GM15510 (cell line): ENCODE data around the gene VPS41.

ENCODE experiments used
- POLR2A ChIP-seq: IDR thresholded peaks from 3 replicates; pipeline ENCODE4 v1.6.1; 2011; ENCODE audit warnings: borderline replicate concordance; ENCODE audit not compliant: insufficient read length; ENCODE audit errors: extremely low read depth

The VPS41 gene

DNA sequence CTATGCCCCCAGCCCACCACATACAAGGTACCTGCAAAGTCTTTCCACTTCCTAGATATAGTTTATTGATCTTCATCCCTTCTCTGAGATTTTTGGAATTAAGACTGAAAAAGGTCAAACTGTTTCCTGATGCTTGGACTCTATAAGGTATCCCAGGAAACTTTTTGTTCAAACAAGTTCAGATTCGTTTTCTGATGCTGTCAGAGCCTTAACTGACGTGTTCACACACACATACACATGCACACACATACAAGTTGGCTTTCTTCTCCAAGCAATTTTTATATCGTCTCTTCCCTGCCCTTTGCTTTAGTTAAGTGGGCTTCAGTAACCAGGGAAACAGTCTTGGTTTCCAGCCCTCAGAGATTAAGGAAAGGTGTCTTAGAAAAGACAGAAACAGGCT lies 11.7 kb upstream of the VPS41 start:
- no peak for TF ChIP-seq POLR2A

- no peak for TF ChIP-seq POLR2A
Observed at GRCh38 chr7:38916396-38916795, 7.4 kb upstream of the VPS41 start.

GRCh38 chr7:38909870-38910269 lies 879 bp upstream of the VPS41 start:
- no peak for TF ChIP-seq POLR2A

DNA sequence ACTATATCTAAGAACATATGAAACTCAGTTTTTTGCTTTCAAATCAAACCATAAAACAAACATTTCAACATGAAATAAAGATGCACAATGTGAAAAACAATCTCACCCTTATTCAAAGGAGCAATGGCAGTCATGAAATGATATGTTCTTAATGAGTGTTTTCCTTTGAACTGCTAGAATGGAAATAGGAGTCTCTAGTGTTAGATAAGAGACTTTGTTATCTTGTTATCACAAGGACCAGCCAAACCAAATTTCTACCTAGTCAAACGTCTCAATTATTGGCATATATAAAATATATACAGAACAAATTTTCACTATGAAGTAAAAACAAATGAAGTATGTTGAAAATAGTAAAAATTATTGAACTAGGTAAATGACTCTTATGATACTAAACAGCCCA lies 1.2 kb downstream of the VPS41 start:
- no peak for TF ChIP-seq POLR2A

GRCh38 chr7:38907066-38907465 lies 1.9 kb downstream of the VPS41 start:
- no peak for TF ChIP-seq POLR2A

DNA sequence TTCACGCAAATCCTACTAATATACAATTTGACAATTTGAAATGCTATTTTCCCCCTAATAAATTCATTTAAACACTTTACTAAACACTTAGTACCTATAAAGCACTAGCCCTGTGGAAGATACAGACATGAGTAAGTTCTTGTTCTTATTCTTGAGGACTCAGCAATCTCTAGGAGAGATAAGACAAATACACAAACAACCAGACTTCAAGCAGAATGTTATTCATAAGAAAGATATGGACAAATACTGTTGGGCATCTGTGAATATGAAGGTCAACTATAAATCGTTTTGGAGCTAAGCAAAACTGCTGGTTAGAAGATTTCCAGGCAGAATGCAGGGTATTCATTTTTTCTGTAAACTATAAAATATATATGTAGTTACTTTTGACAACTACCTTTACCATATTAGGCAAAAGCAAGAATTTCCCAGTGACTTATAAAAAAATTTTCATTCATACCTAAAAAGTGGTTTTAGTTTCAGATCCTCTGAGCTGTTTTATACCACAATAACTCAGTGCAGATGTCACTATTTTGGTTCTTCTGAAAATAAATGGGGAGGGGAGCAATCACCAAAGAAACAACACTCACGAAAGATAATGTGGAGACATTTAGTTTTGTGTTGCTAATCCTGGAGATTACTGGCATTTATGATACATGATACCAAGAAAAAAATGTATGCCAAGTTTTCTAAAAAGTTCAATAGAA lies 3.8 kb downstream of the VPS41 start:
- TF ChIP-seq POLR2A = no peak

GRCh38 chr7:38903057-38903456 lies 5.9 kb downstream of the VPS41 start:
- TF ChIP-seq POLR2A = no peak

GRCh38 chr7:38902449-38902848 lies 6.5 kb downstream of the VPS41 start:
- TF ChIP-seq POLR2A = no peak

- TF ChIP-seq POLR2A = no peak
Observed at GRCh38 chr7:38893061-38893460, 15.9 kb downstream of the VPS41 start.

DNA sequence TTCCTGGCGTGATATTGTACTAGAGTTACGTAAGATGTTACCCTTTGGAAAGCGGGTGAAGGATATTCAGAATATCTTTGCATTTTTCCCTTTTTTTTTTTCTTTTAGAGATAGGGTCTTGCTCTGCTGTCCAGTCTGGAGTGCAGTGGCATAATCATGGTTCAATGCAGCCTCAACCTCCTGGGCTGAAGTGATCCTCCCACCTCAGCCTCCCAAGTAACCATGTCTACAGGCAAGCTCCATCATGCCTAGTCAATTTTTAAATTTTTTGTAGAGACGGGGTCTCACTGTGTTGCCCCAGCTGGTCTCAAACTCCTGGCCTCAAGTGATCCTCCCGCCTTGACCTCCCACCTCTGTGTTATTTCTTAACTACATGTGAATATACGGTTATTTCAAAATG lies 18.4 kb downstream of the VPS41 start:
- TF ChIP-seq POLR2A = no peak

GRCh38 chr7:38889872-38890432 lies 19.0 kb downstream of the VPS41 start:
- no peak for TF ChIP-seq POLR2A

DNA sequence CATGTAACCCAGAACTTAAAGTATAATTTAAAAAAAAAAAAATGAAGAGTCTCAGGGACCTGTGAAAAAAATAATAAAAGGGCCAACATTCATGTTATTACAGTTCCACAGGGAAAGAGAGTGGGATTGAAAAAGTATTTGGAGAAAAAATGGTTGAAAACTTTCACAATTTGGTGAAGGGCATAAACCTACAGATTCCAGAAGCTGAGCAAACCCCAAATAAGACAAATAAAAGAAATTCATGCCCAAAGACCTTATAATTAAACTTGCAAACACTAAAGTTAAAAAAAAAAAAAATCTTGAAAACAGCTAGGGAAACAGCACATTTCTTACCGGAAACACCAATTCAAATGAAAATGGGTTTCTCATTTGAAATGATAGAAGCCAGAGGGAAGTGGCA lies 19.9 kb downstream of the VPS41 start:
- TF ChIP-seq POLR2A = no peak

- no peak for TF ChIP-seq POLR2A
Observed at GRCh38 chr7:38886265-38886664, 22.7 kb downstream of the VPS41 start.

DNA sequence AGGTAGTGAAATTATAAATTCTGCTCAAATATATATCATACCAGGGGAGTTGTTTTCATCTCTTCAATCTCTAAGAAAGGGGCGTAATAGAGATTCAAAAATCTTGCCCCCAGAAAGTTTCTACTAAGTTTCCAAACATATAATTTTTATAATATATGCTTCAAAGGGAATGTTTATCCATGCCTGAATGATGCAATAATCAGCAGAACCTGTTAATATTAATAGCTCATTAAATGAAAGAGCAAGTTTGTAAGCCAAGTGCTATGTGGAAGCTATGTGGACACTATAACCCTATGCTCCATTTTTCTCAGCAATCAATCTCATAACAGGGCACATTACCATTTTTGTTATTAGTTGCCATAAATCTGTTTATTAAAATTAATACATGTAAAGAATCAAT lies 25.3 kb downstream of the VPS41 start:
- no peak for TF ChIP-seq POLR2A

GRCh38 chr7:38881947-38882684 lies 26.9 kb downstream of the VPS41 start:
- TF ChIP-seq POLR2A = no peak

DNA sequence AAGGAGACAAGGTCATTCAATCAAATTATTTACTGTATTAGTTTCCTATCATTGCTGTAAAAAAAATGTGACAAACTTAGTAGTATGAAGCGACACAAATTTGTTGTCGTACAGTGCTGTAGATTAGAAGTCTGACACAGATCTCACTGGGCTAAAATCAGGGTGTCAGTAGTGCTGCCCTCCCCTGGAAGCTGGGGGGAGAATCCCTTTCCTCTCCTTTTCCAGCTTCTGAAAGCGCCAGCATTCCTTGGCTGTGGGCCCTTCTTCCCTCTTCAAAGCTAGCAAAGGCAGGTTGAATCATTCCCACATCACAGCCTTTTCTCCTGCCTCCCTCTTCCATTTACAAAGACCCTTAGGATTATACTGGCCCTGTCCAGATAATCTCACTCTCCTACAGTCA lies 28.0 kb downstream of the VPS41 start:
- no peak for TF ChIP-seq POLR2A

DNA sequence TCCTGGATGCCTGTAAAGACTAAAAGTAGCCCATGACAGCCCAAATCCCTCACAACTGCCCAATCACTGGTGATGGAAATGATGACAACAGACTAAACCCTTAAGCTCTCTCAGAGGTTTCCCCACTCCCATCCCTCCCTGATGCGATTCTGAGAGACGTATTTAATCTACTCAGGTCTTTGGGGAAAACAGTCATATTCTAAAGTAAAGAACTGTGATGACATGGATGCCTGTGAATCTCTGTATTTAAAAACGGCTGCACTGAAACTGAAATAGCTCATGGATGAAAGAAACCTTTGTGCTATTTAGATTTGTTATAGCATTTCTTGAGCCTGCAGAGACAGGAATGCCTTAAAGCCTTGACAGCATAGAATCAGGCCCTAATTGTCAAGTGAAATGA lies 28.5 kb downstream of the VPS41 start:
- TF ChIP-seq POLR2A = no peak

DNA sequence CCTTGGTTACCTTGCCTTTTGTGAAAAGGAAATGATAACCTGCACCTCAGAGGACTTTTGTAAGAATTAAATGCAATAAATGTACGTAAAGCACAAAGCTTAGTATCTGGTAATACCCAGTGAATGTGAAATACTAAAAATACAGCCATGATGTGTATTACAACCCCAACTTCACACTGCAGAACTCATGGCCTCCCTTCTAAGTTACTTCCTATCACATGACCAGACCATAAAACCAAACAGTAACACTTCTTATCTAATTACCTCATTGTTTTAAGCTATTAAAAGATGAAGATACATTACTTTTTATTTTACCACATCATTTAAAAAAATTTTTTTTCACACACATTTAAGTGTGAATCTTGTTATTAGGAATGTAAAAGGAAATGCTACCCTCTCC lies 29.0 kb downstream of the VPS41 start:
- TF ChIP-seq POLR2A = no peak
